Left ventricle myocardium inferior (tissue), 1 donor: ENCODE data around the gene ROCK2. TPM values are rescaled to one million over a fixed set of nuclear protein-coding genes. Genes with fewer than 3 reads are reported as not detected.

Experiments used
- DNase-seq: peaks from one replicate; pipeline ENCODE4 v3.0.0-alpha.2; 2020
- H3K27ac ChIP-seq: fragments of 200-600 bp; replicated peaks from 2 replicates; pipeline ENCODE4 v1.8.0; 2021
- H3K27me3 ChIP-seq: fragments of 200-600 bp; 2 replicates; pipeline ENCODE4 v1.8.0; 2021; ENCODE audit warnings: low read depth
- H3K36me3 ChIP-seq: fragments of 200-600 bp; 2 replicates; pipeline ENCODE4 v1.8.0; 2021
- H3K4me1 ChIP-seq: fragments of 200-600 bp; 2 replicates; pipeline ENCODE4 v1.8.0; 2021
- H3K4me3 ChIP-seq: fragments of 200-600 bp; 2 replicates; pipeline ENCODE4 v1.8.0; 2021; ENCODE audit warnings: mild to moderate bottlenecking, moderate library complexity
- H3K9me3 ChIP-seq: fragments of 200-600 bp; replicated peaks from 2 replicates; pipeline ENCODE4 v1.8.0; 2021
- CTCF ChIP-seq: fragments of 200-600 bp; IDR thresholded peaks from 2 replicates; pipeline ENCODE4 v1.8.0; 2021; ENCODE audit warnings: antibody characterized with exemption, mild to moderate bottlenecking, borderline replicate concordance
- intact Hi-C: fragments of 100-400 bp; cut with micrococcal nuclease; formaldehyde crosslinking; loops from one replicate; pipeline ENCODE4 v1.11.0; 2022
- total RNA-seq: library from RNA; stranded (reverse); fragmentation: NEBNext Ultra II Directional; extraction: Animal tissue kit (Norgen Biotek cat#: 25700); gene quantifications from one replicate; pipeline ENCODE4 v1.2.1, GENCODE V29; 2021
- donor health status: DM: no; HTN: yes; CAD: no; lungs with severe emphysema.

Gene ROCK2
- total RNA-seq, 1 donor from 2014 or later = 30.2 TPM

DNA sequence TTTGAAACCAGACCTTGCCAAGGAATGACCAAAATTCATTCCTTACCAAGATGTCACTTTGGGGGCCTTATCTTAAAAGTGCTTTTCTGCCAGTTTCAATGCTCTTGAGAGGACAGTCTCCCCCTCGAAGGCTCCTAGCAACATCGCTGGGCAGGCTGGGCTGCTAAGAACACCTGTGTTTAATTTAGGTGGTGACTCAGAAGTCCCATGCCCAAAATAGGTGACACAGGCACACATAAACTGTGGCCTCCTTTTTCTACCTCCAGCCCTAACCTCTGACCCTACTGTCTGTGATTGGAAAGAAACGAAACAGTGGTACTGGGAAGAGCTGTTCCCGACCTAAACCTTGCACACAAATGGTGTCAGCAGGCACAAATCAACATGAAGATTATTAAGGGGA lies 28.7 kb upstream of the ROCK2 start:
- H3K27me3 ChIP-seq = no peaks in the 10 kb centered on the region
- H3K36me3 ChIP-seq = no peaks in the 10 kb centered on the region
- no peaks in the 10 kb centered on the region for H3K9me3 ChIP-seq
- H3K4me1 ChIP-seq = peaks cover 40% of the 10 kb centered on the region
- peak overlapping the region; percentile 84 for H3K27ac ChIP-seq
- no peak for DNase-seq
- TF ChIP-seq CTCF = no peak
- intact Hi-C loops = no loop called here
- H3K4me3 ChIP-seq = no peak overlapping the region

DNA sequence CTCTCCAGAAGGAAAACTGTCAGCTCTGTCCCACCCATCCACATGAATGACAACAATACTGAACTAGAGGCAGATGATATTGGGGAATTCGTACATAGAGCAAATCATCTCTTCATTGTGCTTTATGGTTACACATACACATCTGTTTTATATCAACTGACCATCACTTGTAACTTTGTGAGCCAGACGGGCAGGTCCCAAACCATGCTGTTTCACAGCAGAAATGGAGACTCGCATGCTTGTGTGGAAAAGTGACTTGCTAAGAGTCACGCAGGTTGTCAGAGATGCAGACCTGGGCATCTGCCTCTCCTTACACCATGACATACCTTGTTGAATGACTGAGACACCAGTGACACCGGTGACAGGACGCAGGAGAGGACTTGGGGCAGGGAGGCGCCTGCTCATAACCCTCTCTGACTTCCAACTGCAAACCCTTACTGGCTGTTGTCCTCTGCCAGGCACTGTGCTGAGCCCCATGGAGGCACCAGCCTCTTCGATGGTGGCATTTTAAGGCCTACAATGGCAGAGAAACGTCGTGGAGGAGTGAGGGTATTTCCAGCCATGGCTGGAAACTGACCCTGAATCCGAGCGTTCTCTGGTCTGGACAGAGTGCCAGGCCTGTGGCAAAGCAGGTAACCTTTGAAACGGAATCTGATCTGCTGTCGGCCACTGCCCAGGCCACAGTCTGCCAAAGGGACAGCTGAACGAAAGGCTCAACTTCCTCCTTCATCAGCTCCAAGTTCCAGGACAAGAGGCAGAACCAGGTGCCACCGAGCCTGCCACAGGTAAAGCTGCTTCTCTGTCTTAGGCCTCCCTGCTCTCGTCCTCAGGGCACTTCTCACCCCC lies 26.9 kb upstream of the ROCK2 start:
- no peak for DNase-seq
- TF ChIP-seq CTCF = no peak
- intact Hi-C loops = no loop called here
- Histone ChIP-seq H3K27ac (no peak overlapping the region), H3K9me3 (no peaks in the 10 kb centered on the region), H3K36me3 (no peaks in the 10 kb centered on the region), H3K4me3 (no peak overlapping the region), H3K4me1 (peaks cover 49% of the 10 kb centered on the region), H3K27me3 (no peaks in the 10 kb centered on the region)

DNA sequence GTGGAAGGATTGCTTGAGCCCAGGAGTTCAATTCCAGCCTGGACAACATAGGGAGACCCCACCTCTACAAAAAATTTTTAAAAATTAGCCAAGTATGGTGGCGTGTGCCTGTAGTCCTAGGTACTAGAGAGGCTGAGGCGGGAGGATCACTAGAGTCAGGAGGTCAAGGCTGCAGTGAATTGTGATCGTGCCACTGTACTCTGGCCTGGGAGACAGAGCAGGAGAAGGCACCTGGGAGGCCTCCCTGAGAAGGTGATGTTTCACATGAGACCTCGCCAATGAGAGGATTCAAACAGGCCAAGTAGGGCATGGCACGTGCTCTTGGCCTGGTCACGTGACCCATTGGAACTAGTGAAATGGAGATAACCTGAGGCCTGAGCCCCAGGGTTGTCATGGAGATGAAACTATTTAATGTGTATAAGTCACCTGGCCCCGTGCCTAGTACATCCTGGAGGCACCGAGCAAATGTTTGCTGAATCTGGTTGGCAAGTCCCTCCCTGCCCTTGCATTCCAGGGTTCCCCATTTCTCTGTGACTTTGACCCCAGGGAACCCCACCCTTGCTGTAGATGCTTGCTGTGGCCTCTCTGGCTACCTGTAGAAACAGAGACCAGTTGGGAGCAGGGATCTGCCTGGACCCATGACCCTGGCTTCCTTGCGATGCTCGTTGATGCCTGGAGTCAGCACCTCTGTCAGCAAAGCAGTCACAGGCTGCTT lies 26.1 kb upstream of the ROCK2 start:
- Histone ChIP-seq H3K4me3 (no peak overlapping the region), H3K36me3 (no peaks in the 10 kb centered on the region), H3K4me1 (peaks cover 46% of the 10 kb centered on the region), H3K27me3 (no peaks in the 10 kb centered on the region), H3K27ac (no peak overlapping the region), H3K9me3 (no peaks in the 10 kb centered on the region)
- no peak for DNase-seq
- intact Hi-C loops = no loop called here
- TF ChIP-seq CTCF = no peak

GRCh38 chr2:11368059-11368572 lies 23.7 kb upstream of the ROCK2 start:
- H3K9me3 ChIP-seq = no peaks in the 10 kb centered on the region
- H3K4me1 ChIP-seq = peaks cover 24% of the 10 kb centered on the region
- intact Hi-C loops = no loop called here
- no peak for TF ChIP-seq CTCF
- no peaks in the 10 kb centered on the region for H3K36me3 ChIP-seq
- no peaks in the 10 kb centered on the region for H3K27me3 ChIP-seq
- DNase-seq = no peak
- peak overlapping the region; percentile 49 for H3K4me3 ChIP-seq
- H3K27ac ChIP-seq = peak overlapping the region; percentile 81

DNA sequence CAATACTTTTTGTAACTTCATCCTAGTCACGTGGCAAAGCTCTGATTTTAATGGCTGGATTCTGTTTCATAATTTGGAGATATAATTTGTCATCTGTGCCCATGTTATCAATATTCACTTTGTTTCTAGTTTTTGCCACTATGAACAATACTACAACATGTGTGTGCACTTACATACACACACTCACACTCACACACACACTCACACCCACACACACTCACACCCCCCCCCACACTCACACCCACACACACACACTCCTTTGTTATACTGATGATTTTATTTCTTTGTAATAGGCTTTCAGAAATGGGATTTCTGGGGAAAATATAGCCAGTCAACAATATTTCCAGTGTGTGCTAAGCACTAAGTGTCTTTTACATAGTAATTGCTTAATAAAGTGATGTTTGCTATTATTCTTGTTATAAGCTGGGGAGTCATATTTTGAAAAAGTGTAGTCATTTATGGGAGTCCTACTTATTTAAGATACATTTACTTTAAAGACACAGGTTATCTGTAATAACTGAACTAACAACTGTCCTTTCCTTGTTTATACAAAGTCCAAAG lies 22.8 kb upstream of the ROCK2 start:
- Histone ChIP-seq H3K4me3 (no peak overlapping the region), H3K27ac (peak overlapping the region; percentile 81), H3K36me3 (no peaks in the 10 kb centered on the region), H3K27me3 (no peaks in the 10 kb centered on the region), H3K4me1 (peaks cover 21% of the 10 kb centered on the region), H3K9me3 (no peaks in the 10 kb centered on the region)
- TF ChIP-seq CTCF = no peak
- no peak for DNase-seq
- intact Hi-C loops = no loop called here
